ENCODE results near the gene RAB37. TPM values are rescaled to one million over a fixed set of nuclear protein-coding genes. Genes with fewer than 3 reads are reported as not detected.

The RAB37 gene
- total and polyA plus RNA-seq, 8 donors, result 2.0 to 42.9 (median 5.3) TPM; not detected in 3

GRCh38 chr17:74711058-74711824 is 25.8 kb upstream of the RAB37 start:
- Histone ChIP-seq H3K27me3 (peaks cover 0 to 19% (median 0%) of the 10 kb centered on the region in 3 donors), H3K36me3 (no peaks in the 10 kb centered on the region), H3K4me1 (peaks cover 5 to 19% (median 11%) of the 10 kb centered on the region in 4 donors), H3K4me3 (peak overlapping the region in 1 of 4 donors; percentile 6), H3K27ac (no peak overlapping the region), H3K9me3 (no peaks in the 10 kb centered on the region)
- DNase-seq, result no peak
- 61 to 72% (median 71%) methylated on average over 12 of the region's 12 CpGs for WGBS, 5 donors
- intact Hi-C loops (cut with DNase I; ENCODE audit: low total_unique reads), result no loop called here
- TF ChIP-seq POLR2AphosphoS5 (IDR thresholded peaks at IDR 0.05) (no peak), EP300 (IDR thresholded peaks at IDR 0.05) (no peak), POLR2A (IDR thresholded peaks at IDR 0.05) (no peak), CTCF (IDR thresholded peaks at IDR 0.05) (no peak)

DNA sequence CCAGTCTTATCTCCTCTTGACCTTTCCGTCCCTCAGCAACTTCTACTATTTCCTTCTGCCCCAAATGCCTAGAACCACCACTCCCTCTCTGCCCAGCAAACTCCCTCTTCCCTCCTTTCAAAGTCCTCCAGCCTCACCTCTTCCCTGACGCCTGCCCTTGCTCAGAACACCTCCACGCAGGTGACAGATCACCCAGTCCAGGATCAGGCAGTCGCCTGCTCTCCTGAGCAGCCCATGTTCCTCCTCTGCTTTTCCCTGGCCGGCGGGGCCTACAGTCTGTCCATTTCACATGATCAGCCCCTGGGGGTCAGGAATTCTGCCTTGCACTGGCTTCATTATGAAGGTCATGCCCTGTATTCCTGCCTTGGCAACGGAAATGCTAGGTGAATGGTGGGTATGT is 24.8 kb upstream of the RAB37 start:
- WGBS, 5 donors, result 56 to 68% (median 64%) methylated on average over 7 of the region's 7 CpGs
- TF ChIP-seq EP300 (IDR thresholded peaks at IDR 0.05) (no peak), CTCF (IDR thresholded peaks at IDR 0.05) (no peak), POLR2AphosphoS5 (IDR thresholded peaks at IDR 0.05) (no peak), POLR2A (IDR thresholded peaks at IDR 0.05) (no peak)
- peaks cover 0 to 19% (median 0%) of the 10 kb centered on the region in 3 donors for H3K27me3 ChIP-seq
- intact Hi-C loops (cut with DNase I; ENCODE audit: low total_unique reads), result no loop called here
- no peaks in the 10 kb centered on the region for H3K36me3 ChIP-seq
- H3K27ac ChIP-seq, result peak overlapping the region in 1 of 5 donors; percentile 43
- DNase-seq, result no peak
- H3K4me3 ChIP-seq, result peak overlapping the region in 2 of 4 donors; percentile 13 to 29
- H3K9me3 ChIP-seq, result no peaks in the 10 kb centered on the region
- peaks cover 5 to 19% (median 11%) of the 10 kb centered on the region in 4 donors for H3K4me1 ChIP-seq

- intact Hi-C loops (cut with DNase I; ENCODE audit: low total_unique reads), result no loop called here
- no peak for DNase-seq
- H3K27ac ChIP-seq, result peak within 1 kb of the TSS in 2 of 5 donors; percentile 7 to 43
- H3K4me3 ChIP-seq, result peak within 1 kb of the TSS in 2 of 4 donors; percentile 13 to 29
- 79 to 89% (median 82%) methylated on average over 7 to 8 of the region's 8 CpGs for WGBS, 5 donors
- H3K9me3 ChIP-seq, result no peaks in the 10 kb centered on the region
- peaks cover 5 to 19% (median 11%) of the 10 kb centered on the region in 4 donors for H3K4me1 ChIP-seq
- no peaks in the 10 kb centered on the region for H3K36me3 ChIP-seq
- TF ChIP-seq CTCF (IDR thresholded peaks at IDR 0.05) (no peak), POLR2A (IDR thresholded peaks at IDR 0.05) (no peak), POLR2AphosphoS5 (IDR thresholded peaks at IDR 0.05) (no peak), EP300 (IDR thresholded peaks at IDR 0.05) (no peak)
- H3K27me3 ChIP-seq, result peaks cover 0 to 19% (median 0%) of the 10 kb centered on the region in 3 donors
Observed at GRCh38 chr17:74712756-74713155, 24.3 kb upstream of the RAB37 start, which contains the start of gene CD300LF. TSS of gene CD300LF (minus strand) at chr17:74712923. CDS start at chr17:74712866, 57 bp downstream.

GRCh38 chr17:74713171-74713755 is 23.8 kb upstream of the RAB37 start:
- TF ChIP-seq EP300 (IDR thresholded peaks at IDR 0.05) (no peak), POLR2AphosphoS5 (IDR thresholded peaks at IDR 0.05) (no peak), CTCF (IDR thresholded peaks at IDR 0.05) (no peak)
- Histone ChIP-seq H3K27ac (peak overlapping the region in 2 of 5 donors; percentile 7 to 43), H3K4me3 (no peak overlapping the region), H3K4me1 (peaks cover 5 to 19% (median 11%) of the 10 kb centered on the region in 4 donors), H3K36me3 (no peaks in the 10 kb centered on the region), H3K27me3 (peaks cover 0 to 19% (median 0%) of the 10 kb centered on the region in 3 donors), H3K9me3 (no peaks in the 10 kb centered on the region)
- 81 to 89% (median 89%) methylated on average over 12 of the region's 12 CpGs for WGBS, 5 donors
- intact Hi-C loops (cut with DNase I; ENCODE audit: low total_unique reads), result no loop called here
- no peak for DNase-seq
